DMS 273 treated with DMSO at 0.1 percent for 48 hours (cell line): Measurements from ENCODE around the gene STAM2.
"Not testable (repeated sequence)": the region's sequence is repeated elsewhere in the genome, so short reads cannot be mapped to it uniquely, and the experiment has no call there.

Experiments
- DNase-seq: peaks from one replicate; lab custom pipeline; 2025; lab: John Stamatoyannopoulos, UW

The STAM2 gene

DNA sequence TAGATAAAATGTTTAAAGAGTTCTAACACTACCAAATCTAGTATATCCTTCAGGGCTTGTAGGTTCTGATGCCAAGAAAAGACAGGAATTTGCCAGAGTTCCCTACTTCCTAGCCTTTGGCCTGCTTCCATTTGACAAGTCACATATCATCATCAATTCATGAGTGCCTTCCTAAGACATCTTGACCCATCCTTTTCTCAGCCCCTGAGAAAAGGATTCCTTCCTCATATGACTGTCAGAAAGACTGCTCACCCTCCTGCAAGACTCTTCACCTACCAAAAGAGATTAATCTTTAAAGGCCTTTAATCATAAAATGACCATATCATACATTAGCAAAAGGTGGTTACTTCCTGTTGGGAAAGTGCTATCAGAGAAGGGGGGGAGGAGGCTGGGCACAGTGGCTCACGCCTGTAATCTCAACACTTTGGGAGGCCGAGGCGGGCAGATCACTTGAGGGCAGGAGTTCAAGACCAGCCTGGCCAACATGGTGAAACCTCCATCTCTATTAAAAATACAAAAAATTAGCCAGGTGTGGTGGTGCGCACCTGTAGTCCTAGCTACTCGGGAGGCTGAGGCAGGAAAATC lies 3.3 kb downstream of the STAM2 start:
- DNase-seq: not testable (repeated sequence)

GRCh38 chr2:152171718-152172117 lies 3.8 kb downstream of the STAM2 start:
- DNase-seq: no peak

- not testable (repeated sequence) for DNase-seq
Measured at GRCh38 chr2:152169158-152169557, 6.4 kb downstream of the STAM2 start.

DNA sequence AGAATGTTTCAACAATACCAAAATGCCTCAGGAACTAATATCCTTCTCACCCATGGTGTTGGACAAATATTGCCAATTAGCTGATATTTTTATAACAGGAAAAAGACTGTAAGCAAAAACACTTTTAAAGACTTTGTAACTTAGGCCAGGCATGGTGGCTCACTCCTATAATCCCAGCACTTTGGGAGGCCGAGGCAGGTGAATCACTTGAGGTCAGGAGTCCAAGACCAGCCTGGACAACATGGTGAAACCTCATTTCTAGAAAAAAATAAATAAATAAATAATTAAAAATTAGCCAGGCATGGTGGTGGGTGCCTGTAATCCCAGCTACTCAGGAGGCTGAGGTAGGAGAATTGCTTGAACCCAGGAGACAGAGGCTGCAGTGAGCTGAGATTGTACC lies 8.1 kb downstream of the STAM2 start:
- DNase-seq: not testable (repeated sequence)

DNA sequence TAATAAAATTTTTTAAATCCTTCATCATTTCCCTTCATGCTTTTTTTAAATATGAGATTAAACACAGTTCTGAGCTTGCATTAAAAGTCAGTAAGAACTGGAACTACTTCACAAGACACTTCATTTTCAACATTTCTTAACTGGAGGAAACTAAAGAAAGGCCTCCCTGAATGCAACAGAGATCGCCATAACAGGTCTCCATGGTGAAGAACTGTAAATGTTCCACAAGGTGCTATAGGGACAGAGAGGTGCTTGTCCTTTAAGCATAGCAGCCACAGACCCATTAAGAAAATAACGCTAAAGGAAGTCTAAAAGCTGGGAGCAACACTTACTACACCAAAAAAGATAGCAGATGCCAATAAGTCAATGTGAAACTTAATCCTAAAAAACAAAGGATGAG lies 8.5 kb downstream of the STAM2 start:
- no peak for DNase-seq

- no peak for DNase-seq
Measured at GRCh38 chr2:152166633-152167032, 8.9 kb downstream of the STAM2 start.

DNA sequence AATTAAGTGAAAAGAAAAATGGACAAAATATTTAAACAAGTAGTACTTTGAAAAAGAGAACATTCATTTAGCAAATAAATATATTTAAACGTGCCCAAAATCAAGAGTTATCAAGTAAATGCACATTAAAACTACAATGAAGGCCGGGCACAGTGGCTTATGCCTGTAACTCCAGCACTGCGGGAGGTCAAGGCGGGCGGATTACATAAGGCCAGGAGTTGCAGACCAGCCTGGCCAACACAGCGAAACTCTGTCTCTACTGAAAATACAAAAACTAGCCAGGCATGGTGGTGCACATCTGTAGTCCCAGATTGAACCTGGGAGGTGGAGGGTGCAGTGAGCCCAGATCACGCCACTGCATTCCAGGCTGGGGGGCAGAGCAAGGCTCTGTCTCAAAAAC lies 9.8 kb downstream of the STAM2 start:
- no peak for DNase-seq

DNA sequence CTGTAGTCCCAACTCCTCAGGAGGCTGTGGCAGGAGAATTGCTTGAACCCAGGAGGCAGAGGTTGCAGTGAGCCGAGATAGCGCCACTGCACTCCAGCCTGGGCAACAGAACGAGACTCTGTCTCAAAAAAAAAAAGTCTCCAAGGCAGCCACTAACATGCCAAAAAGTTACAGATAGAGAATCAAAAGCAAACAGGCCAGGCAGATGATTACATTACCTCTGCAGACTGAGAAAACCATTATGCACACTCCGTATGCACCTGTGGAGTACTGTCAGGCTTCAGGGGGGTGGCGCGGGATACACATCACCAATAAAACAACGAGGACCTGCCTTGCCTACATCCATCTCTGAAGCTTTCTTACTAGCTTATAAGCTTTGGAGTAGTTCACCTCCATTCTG lies 10.3 kb downstream of the STAM2 start:
- DNase-seq: no peak

GRCh38 chr2:152163669-152164068 lies 11.9 kb downstream of the STAM2 start:
- DNase-seq: not testable (repeated sequence)

DNA sequence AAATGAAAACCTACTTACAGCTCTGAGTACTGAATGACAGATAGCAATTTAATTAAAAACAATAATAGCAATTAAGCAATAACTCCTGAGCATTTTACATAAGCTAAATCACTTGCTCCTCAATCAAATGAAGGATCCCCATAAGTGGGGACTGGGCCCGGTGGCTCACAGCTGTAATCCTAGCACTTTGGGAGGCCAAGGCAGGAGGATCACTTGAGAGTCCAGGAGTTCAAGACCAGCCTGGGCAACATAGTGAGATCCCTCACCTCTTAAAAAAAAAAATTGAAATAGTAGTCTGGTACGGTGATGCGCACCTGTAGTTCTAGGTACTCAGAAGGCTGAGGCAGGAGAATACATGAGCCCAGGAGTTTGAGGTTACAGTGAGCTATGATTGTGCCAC lies 13.4 kb downstream of the STAM2 start:
- no peak for DNase-seq

DNA sequence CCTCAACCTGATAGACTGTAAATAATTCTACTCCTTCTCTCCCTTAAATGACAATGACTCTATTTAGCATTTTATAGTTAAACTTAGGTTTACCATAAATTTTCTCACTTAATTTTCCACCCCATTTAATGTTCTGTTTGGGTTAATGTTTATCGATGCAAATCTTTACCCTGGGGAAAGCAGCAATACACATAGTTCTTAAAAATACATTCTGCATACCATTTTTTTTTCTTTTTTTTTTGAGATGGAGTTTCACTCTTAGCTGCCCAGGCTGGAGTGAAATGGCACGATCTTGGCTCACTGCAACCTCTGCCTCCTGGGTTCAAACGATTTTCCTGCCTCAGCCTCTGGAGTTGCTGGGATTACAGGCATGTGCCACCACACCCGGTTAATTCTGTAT lies 14.0 kb downstream of the STAM2 start:
- DNase-seq: no peak

- not testable (repeated sequence) for DNase-seq
Measured at GRCh38 chr2:152160378-152160777, 15.2 kb downstream of the STAM2 start.

GRCh38 chr2:152157253-152157652 lies 18.3 kb downstream of the STAM2 start:
- DNase-seq: no peak

- no peak for DNase-seq
Measured at GRCh38 chr2:152155209-152155608, 20.4 kb downstream of the STAM2 start.

DNA sequence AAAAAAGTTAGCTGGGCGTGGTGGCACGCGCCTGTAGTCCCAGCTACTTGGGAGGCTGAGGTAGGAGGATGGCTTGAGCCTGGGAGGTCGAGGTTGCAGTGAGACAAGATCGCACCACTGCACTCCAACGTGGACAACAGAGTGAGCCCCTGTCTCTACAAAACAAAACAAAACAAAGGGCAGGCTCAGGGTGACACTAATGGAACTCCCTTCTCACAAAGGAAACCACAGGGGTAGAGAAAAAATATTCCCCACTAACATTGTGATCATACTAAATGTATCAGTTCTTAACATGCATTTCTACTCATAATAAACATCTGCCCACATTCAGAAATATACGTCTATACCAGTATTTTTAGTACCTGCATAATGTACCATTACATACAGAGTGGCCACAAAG lies 21.1 kb downstream of the STAM2 start:
- DNase-seq: no peak

- DNase-seq: no peak
Measured at GRCh38 chr2:152134488-152135280, 40.9 kb downstream of the STAM2 start.

DNA sequence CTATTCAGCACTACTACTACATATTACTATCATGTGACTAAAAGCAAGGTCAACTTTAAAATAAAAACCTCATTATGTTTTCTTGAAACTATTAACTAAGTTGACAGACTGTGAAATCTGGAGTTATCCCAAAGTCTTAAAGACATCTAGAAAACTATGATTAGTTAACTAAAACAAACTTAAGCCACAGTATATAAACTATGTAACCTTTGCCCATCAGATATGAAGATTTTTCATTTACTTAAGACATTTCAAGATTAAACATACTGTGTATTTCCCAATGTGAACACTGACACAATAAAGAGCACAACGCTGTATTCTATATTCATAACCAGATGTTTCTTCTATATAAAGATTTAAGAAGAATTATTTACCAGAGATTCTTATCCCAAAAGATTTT lies 43.3 kb downstream of the STAM2 start:
- DNase-seq: no peak

DNA sequence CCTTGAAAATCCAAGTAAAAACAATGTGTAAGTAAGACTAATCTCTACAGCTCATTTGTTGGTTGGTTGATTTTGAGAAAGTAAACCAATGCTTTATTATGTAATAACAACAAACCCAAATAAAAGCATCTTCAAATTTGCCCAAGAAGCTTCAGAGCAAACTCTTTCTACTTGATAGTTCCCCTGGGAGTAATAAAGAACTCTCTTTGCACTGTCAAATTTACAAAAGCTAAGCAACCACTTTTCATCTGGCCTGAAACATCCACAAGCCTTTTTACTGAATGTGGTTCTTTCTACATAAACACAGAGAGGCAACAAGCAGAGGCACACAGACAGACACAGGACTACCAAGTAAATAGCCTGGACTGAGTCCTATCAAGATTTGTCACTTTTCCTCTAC lies 47.9 kb downstream of the STAM2 start:
- no peak for DNase-seq

DNA sequence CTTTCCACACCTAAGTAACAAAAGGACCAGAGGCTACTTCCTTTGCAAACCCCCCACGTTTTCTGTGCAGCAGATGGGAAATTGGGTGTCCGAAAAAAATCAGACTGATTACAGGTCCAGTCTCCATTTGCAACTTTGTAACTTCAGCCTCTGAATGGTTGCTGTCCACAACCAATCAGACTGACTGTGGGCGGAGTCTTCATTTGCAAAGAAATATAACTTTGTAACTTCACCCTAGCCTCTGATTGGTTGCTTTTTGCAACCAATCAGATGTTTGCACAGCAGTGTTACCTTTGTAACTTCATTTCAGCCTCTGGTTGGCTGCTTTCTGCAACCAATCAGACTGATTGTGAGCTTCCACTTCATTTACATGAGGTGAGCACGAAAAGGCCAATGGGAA lies 48.9 kb downstream of the STAM2 start:
- DNase-seq: no peak

- DNase-seq: no peak
Measured at GRCh38 chr2:152122161-152122560, 53.4 kb downstream of the STAM2 start.

- DNase-seq: no peak
Measured at GRCh38 chr2:152120430-152120829, 55.1 kb downstream of the STAM2 start.

DNA sequence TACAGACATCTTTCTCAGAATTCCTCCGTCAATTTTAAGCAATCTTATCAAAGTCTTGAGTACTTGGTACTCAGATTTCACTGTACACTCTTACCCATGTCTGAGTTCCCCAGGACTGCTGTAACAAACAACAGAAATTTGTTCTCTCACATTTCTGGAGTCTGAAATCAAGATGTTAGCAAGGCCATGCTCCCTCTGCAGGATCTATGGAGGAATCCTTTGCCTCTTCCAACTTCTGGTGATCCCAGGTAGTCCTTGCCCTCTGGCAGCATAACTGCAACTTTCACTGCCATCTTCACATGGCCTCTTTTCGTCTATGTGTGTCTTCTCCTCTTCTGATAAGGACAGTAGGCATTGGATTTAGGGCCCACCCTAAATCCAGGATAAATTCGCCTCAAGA lies 59.6 kb downstream of the STAM2 start:
- no peak for DNase-seq

GRCh38 chr2:152114366-152114765 lies 61.2 kb downstream of the STAM2 start:
- DNase-seq: no peak

- not testable (repeated sequence) for DNase-seq
Measured at GRCh38 chr2:152107140-152107539, 68.4 kb downstream of the STAM2 start.
